Measurements from ENCODE around the gene RAI2. TPM values are rescaled to one million over a fixed set of nuclear protein-coding genes. Genes with fewer than 3 reads are reported as not detected.

Gene RAI2
- 0.13 to 0.27 TPM (median 0.15 TPM) in 5 replicates for total RNA-seq (2022; extraction: Qiagen RNA extraction)

DNA sequence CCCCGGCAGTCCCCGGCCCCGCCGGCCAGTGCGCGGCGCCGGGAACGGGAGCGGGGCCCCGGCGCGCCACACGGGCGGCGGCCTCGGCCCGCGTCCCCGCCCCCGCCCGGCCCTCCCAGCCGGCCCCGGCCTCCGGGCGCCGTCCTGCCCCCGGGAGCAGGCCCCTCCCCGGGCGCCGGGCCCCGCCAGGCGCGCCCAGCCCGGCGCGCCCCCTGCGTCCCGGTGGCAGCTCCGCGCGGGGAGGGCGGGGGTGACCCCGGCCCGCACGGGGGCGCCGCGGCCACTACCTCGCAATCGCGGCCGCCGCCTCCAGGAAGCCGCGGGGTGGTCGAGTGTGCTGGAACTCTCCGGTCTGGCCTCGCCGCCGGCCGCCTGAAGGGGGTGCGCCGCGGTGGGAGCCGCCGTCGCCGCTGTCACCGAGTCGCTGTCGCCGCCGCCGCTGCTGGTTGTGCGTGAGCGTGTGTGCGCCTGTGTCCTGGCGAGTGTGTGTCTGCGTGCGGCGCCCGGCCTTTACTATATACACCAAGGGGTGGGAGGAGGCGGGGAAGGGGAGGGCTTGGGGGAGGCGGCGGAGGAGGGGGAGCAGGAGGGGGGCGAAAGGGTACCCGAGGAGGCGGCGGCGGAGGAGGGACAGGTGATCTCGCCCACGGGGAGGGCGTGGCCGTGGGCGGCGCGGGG, at the start of gene RAI2:
RAI2 (minus strand) TSS at position 488 of the 678 bp plus-strand sequence. CDS start 59,288 bp downstream, outside the sequence.

Other genes starting within 250 kb of the RAI2 start
- gene SCML1, start 123.8 kb downstream of the RAI2 start, total RNA-seq (2022; extraction: Qiagen RNA extraction) = 5.6 to 7.4 TPM (median 6.3 TPM) in 5 replicates

Data from A549 treated with Mapracorat at 1 μM for 4 hours (cell line).